Measurements from ENCODE around the gene AMN1.
A peak's percentile ranks its signal among the peaks of the same experiment; 100 is the strongest.
"Not testable (repeated sequence)": the region's sequence is repeated elsewhere in the genome, so short reads cannot be mapped to it uniquely, and the experiment has no call there.

Gene AMN1

GRCh38 chr12:31751085-31751484 lies 22.3 kb upstream of the AMN1 start:
- Histone ChIP-seq H3K27me3 (ENCODE audit: control insufficient read depth, insufficient read depth, low read length) (no peaks in the 10 kb centered on the region), H3K4me3 (ENCODE audit: low read depth, low read length) (no peak overlapping the region), H3K9me3 (ENCODE audit: control insufficient read depth, insufficient read depth, low read length) (no peaks in the 10 kb centered on the region), H3K9ac (ENCODE audit: low read depth, low read length) (no peak overlapping the region), H3K36me3 (ENCODE audit: control insufficient read depth, insufficient read depth, low read length) (no peaks in the 10 kb centered on the region), H3K4me1 (ENCODE audit: control insufficient read depth, insufficient read depth, low read length) (peaks cover 19% of the 10 kb centered on the region)

- Histone ChIP-seq H3K9me3 (ENCODE audit: control insufficient read depth, insufficient read depth, low read length) (no peaks in the 10 kb centered on the region), H3K4me1 (ENCODE audit: control insufficient read depth, insufficient read depth, low read length) (peaks cover 19% of the 10 kb centered on the region), H3K36me3 (ENCODE audit: control insufficient read depth, insufficient read depth, low read length) (no peaks in the 10 kb centered on the region), H3K27me3 (ENCODE audit: control insufficient read depth, insufficient read depth, low read length) (no peaks in the 10 kb centered on the region), H3K9ac (ENCODE audit: low read depth, low read length) (no peak overlapping the region), H3K4me3 (ENCODE audit: low read depth, low read length) (no peak overlapping the region)
Observed at GRCh38 chr12:31750747-31751039, 21.9 kb upstream of the AMN1 start.

- H3K4me1 ChIP-seq (ENCODE audit: control insufficient read depth, insufficient read depth, low read length): peaks cover 19% of the 10 kb centered on the region
- no peak overlapping the region for H3K9ac ChIP-seq (ENCODE audit: low read depth, low read length)
Observed at GRCh38 chr12:31749024-31749704, 20.3 kb upstream of the AMN1 start.

GRCh38 chr12:31745242-31745641 lies 16.4 kb upstream of the AMN1 start:
- Histone ChIP-seq H3K9ac (ENCODE audit: low read depth, low read length) (no peak overlapping the region), H3K4me3 (ENCODE audit: low read depth, low read length) (no peak overlapping the region), H3K27me3 (ENCODE audit: control insufficient read depth, insufficient read depth, low read length) (no peaks in the 10 kb centered on the region), H3K36me3 (ENCODE audit: control insufficient read depth, insufficient read depth, low read length) (no peaks in the 10 kb centered on the region), H3K4me1 (ENCODE audit: control insufficient read depth, insufficient read depth, low read length) (peaks cover 8% of the 10 kb centered on the region), H3K9me3 (ENCODE audit: control insufficient read depth, insufficient read depth, low read length) (no peaks in the 10 kb centered on the region)

More at GRCh38 chr12:31749024-31749704, 20.3 kb upstream of the AMN1 start:
- Histone ChIP-seq H3K4me3 (ENCODE audit: low read depth, low read length) (peak overlapping the region; percentile 15), H3K9me3 (ENCODE audit: control insufficient read depth, insufficient read depth, low read length) (no peaks in the 10 kb centered on the region), H3K27me3 (ENCODE audit: control insufficient read depth, insufficient read depth, low read length) (no peaks in the 10 kb centered on the region), H3K36me3 (ENCODE audit: control insufficient read depth, insufficient read depth, low read length) (no peaks in the 10 kb centered on the region)

GRCh38 chr12:31744363-31744762 lies 15.5 kb upstream of the AMN1 start:
- not testable (repeated sequence) for H3K4me1 ChIP-seq (ENCODE audit: control insufficient read depth, insufficient read depth, low read length); H3K27me3 ChIP-seq (ENCODE audit: control insufficient read depth, insufficient read depth, low read length); H3K36me3 ChIP-seq (ENCODE audit: control insufficient read depth, insufficient read depth, low read length); H3K4me3 ChIP-seq (ENCODE audit: low read depth, low read length); H3K9ac ChIP-seq (ENCODE audit: low read depth, low read length); H3K9me3 ChIP-seq (ENCODE audit: control insufficient read depth, insufficient read depth, low read length)

GRCh38 chr12:31742891-31743290 lies 14.1 kb upstream of the AMN1 start:
- no peak overlapping the region for H3K9ac ChIP-seq (ENCODE audit: low read depth, low read length)
- H3K36me3 ChIP-seq (ENCODE audit: control insufficient read depth, insufficient read depth, low read length): no peaks in the 10 kb centered on the region
- H3K9me3 ChIP-seq (ENCODE audit: control insufficient read depth, insufficient read depth, low read length): no peaks in the 10 kb centered on the region
- H3K4me1 ChIP-seq (ENCODE audit: control insufficient read depth, insufficient read depth, low read length): no peaks in the 10 kb centered on the region
- H3K4me3 ChIP-seq (ENCODE audit: low read depth, low read length): no peak overlapping the region
- no peaks in the 10 kb centered on the region for H3K27me3 ChIP-seq (ENCODE audit: control insufficient read depth, insufficient read depth, low read length)

- Histone ChIP-seq H3K4me1 (ENCODE audit: control insufficient read depth, insufficient read depth, low read length) (no peaks in the 10 kb centered on the region), H3K36me3 (ENCODE audit: control insufficient read depth, insufficient read depth, low read length) (no peaks in the 10 kb centered on the region), H3K9me3 (ENCODE audit: control insufficient read depth, insufficient read depth, low read length) (no peaks in the 10 kb centered on the region), H3K4me3 (ENCODE audit: low read depth, low read length) (no peak overlapping the region), H3K27me3 (ENCODE audit: control insufficient read depth, insufficient read depth, low read length) (no peaks in the 10 kb centered on the region), H3K9ac (ENCODE audit: low read depth, low read length) (no peak overlapping the region)
Observed at GRCh38 chr12:31740628-31741027, 11.8 kb upstream of the AMN1 start.

GRCh38 chr12:31737763-31738162 lies 8.9 kb upstream of the AMN1 start:
- Histone ChIP-seq H3K4me1 (ENCODE audit: control insufficient read depth, insufficient read depth, low read length) (peaks cover 2% of the 10 kb centered on the region), H3K27me3 (ENCODE audit: control insufficient read depth, insufficient read depth, low read length) (no peaks in the 10 kb centered on the region), H3K36me3 (ENCODE audit: control insufficient read depth, insufficient read depth, low read length) (no peaks in the 10 kb centered on the region), H3K9me3 (ENCODE audit: control insufficient read depth, insufficient read depth, low read length) (no peaks in the 10 kb centered on the region), H3K4me3 (ENCODE audit: low read depth, low read length) (no peak overlapping the region), H3K9ac (ENCODE audit: low read depth, low read length) (no peak overlapping the region)

GRCh38 chr12:31737345-31737744 lies 8.5 kb upstream of the AMN1 start:
- no peaks in the 10 kb centered on the region for H3K27me3 ChIP-seq (ENCODE audit: control insufficient read depth, insufficient read depth, low read length)
- H3K36me3 ChIP-seq (ENCODE audit: control insufficient read depth, insufficient read depth, low read length): no peaks in the 10 kb centered on the region
- H3K9ac ChIP-seq (ENCODE audit: low read depth, low read length): no peak overlapping the region
- no peaks in the 10 kb centered on the region for H3K9me3 ChIP-seq (ENCODE audit: control insufficient read depth, insufficient read depth, low read length)
- peaks cover 4% of the 10 kb centered on the region for H3K4me1 ChIP-seq (ENCODE audit: control insufficient read depth, insufficient read depth, low read length)
- H3K4me3 ChIP-seq (ENCODE audit: low read depth, low read length): no peak overlapping the region

- no peak overlapping the region for H3K9ac ChIP-seq (ENCODE audit: low read depth, low read length)
- peaks cover 8% of the 10 kb centered on the region for H3K4me1 ChIP-seq (ENCODE audit: control insufficient read depth, insufficient read depth, low read length)
- no peaks in the 10 kb centered on the region for H3K9me3 ChIP-seq (ENCODE audit: control insufficient read depth, insufficient read depth, low read length)
Observed at GRCh38 chr12:31736472-31736871, 7.7 kb upstream of the AMN1 start.

GRCh38 chr12:31733549-31734432 lies 5.0 kb upstream of the AMN1 start:
- not testable (repeated sequence) for H3K36me3 ChIP-seq (ENCODE audit: control insufficient read depth, insufficient read depth, low read length); H3K27me3 ChIP-seq (ENCODE audit: control insufficient read depth, insufficient read depth, low read length); H3K9ac ChIP-seq (ENCODE audit: low read depth, low read length); H3K4me3 ChIP-seq (ENCODE audit: low read depth, low read length); H3K9me3 ChIP-seq (ENCODE audit: control insufficient read depth, insufficient read depth, low read length)
- peaks cover 10% of the 10 kb centered on the region for H3K4me1 ChIP-seq (ENCODE audit: control insufficient read depth, insufficient read depth, low read length)

More at GRCh38 chr12:31736472-31736871, 7.7 kb upstream of the AMN1 start:
- H3K27me3 ChIP-seq (ENCODE audit: control insufficient read depth, insufficient read depth, low read length): peaks cover 3% of the 10 kb centered on the region
- no peaks in the 10 kb centered on the region for H3K36me3 ChIP-seq (ENCODE audit: control insufficient read depth, insufficient read depth, low read length)
- H3K4me3 ChIP-seq (ENCODE audit: low read depth, low read length): no peak overlapping the region

GRCh38 chr12:31732926-31733548 lies 4.2 kb upstream of the AMN1 start:
- H3K36me3 ChIP-seq (ENCODE audit: control insufficient read depth, insufficient read depth, low read length): no peaks in the 10 kb centered on the region
- H3K27me3 ChIP-seq (ENCODE audit: control insufficient read depth, insufficient read depth, low read length): peaks cover 3% of the 10 kb centered on the region
- H3K4me3 ChIP-seq (ENCODE audit: low read depth, low read length): no peak overlapping the region
- peaks cover 10% of the 10 kb centered on the region for H3K4me1 ChIP-seq (ENCODE audit: control insufficient read depth, insufficient read depth, low read length)
- no peaks in the 10 kb centered on the region for H3K9me3 ChIP-seq (ENCODE audit: control insufficient read depth, insufficient read depth, low read length)
- H3K9ac ChIP-seq (ENCODE audit: low read depth, low read length): no peak overlapping the region
